Stomach (tissue), 9 donors: Measurements from ENCODE around the gene WLS. TPM values are rescaled to one million over a fixed set of nuclear protein-coding genes. Genes with fewer than 3 reads are reported as not detected.

Source experiments
- DNase-seq, 2 donors: peaks; one replicate each; pipeline versions ENCODE4 v3.0.0 to v3.0.0-alpha.2; 2013 to 2019
- H3K27ac ChIP-seq, 5 donors: fragments of 200-600 bp in 4 of 5; sonication (generic) in 4 of 5; one replicate each; pipeline ENCODE4 v1.5.1; 2013 to 2019; ENCODE audit warnings: mild to moderate bottlenecking in 1 of 5, moderate library complexity in 1 of 5
- H3K27me3 ChIP-seq, 3 donors: fragments of 200-600 bp; sonication (generic); one replicate each; pipeline ENCODE4 v1.5.1; 2017 to 2019; ENCODE audit warnings: mixed run types in 1 of 3
- H3K36me3 ChIP-seq, 4 donors: fragments of 200-600 bp; sonication (generic); 1 replicate in 3 of 4; 2 replicates in 1 of 4; pipeline ENCODE4 v1.5.1; 2016 to 2019
- H3K4me1 ChIP-seq, 4 donors: fragments of 200-600 bp; sonication (generic); one replicate each; pipeline ENCODE4 v1.5.1; 2016 to 2019
- H3K4me3 ChIP-seq, 4 donors: fragments of 200-600 bp; sonication (generic) in 3 of 4; one replicate each; pipeline ENCODE4 v1.5.1; 2016 to 2019; ENCODE audit warnings: mild to moderate bottlenecking in 1 of 4
- H3K9me3 ChIP-seq, 4 donors: fragments of 200-600 bp; sonication (generic); one replicate each; pipeline ENCODE4 v1.5.1; 2016 to 2019
- EP300 ChIP-seq: sonication (generic); formaldehyde crosslinking; IDR thresholded peaks from one replicate; pipeline ENCODE4 v1.6.1; 2017; ENCODE audit warnings: antibody characterized with exemption
- POLR2A ChIP-seq, 4 donors: fragments of 450-650 bp; IDR thresholded peaks; one replicate each; pipeline ENCODE4 v1.6.1; 2016; ENCODE audit warnings: antibody characterized with exemption in 4 of 4, control low read depth in 2 of 4, mild to moderate bottlenecking in 1 of 4, moderate library complexity in 1 of 4
- POLR2AphosphoS5 ChIP-seq, 3 donors: sonication (generic); formaldehyde crosslinking; IDR thresholded peaks; one replicate each; pipeline ENCODE4 v1.6.1; 2016; ENCODE audit warnings: antibody characterized with exemption in 3 of 3
- WGBS, 5 donors: extraction: QIAGEN DNeasy Blood & Tissue Kit in 3 of 5; methylation state at CpG; one replicate each; pipeline versions ENCODE4 v1.1.5 to v1.1.7; 2013 to 2018; 5-methylcytosine and 5-hydroxymethylcytosine counted together
- intact Hi-C: fragments of 100-400 bp; cut with DNase I; formaldehyde crosslinking; loops from one replicate; pipeline ENCODE4 v1.15.1; 2023; ENCODE audit warnings: low total_unique reads
- polyA plus RNA-seq, 3 donors: library from polyadenylated mRNA; stranded (reverse); fragments of 200-250 nt; gene quantifications; one replicate each; pipeline ENCODE4 v1.2.3, GENCODE V29; 2013
- total RNA-seq, 5 donors: library from RNA; depleted of rRNA; stranded (reverse); fragments of >200 nt; gene quantifications; one replicate each; pipeline versions ENCODE4 v1.1.0 to v1.2.3, GENCODE V29; 2014 to 2016
- TF ChIP-seq, protein P1 (sequence below), 7 experiments: fragments of 450-650 bp in 4 of 7; fragments of 200-600 bp in 3 of 7; sonication (generic) in 3 of 7; IDR thresholded peaks; one replicate each; pipeline ENCODE4 v1.5.1; 2016 to 2019; ENCODE audit warnings: antibody characterized with exemption in 7 of 7, control low read depth in 2 of 7, mild to moderate bottlenecking in 1 of 7
- donor health status: healthy with polysubstance abuse.
- donor health status: Bipolar disorder and iron deficiency.
- donor health status: healthy.

WLS gene
- total and polyA plus RNA-seq, 8 donors: 17.9 to 194 (median 66.8) TPM

- Histone ChIP-seq H3K9me3 (no peaks in the 10 kb centered on the region), H3K4me3 (no peak overlapping the region), H3K27ac (peak overlapping the region in 1 of 5 donors; percentile 23), H3K4me1 (peaks cover 13 to 86% (median 60%) of the 10 kb centered on the region in 4 donors), H3K27me3 (no peaks in the 10 kb centered on the region), H3K36me3 (no peaks in the 10 kb centered on the region)
- intact Hi-C loops: no loop called here
- TF ChIP-seq POLR2A (IDR thresholded peaks at IDR 0.05) (no peak), EP300 (no peak), POLR2AphosphoS5 (IDR thresholded peaks at IDR 0.05) (no peak)
- TF ChIP-seq, protein P1, sequence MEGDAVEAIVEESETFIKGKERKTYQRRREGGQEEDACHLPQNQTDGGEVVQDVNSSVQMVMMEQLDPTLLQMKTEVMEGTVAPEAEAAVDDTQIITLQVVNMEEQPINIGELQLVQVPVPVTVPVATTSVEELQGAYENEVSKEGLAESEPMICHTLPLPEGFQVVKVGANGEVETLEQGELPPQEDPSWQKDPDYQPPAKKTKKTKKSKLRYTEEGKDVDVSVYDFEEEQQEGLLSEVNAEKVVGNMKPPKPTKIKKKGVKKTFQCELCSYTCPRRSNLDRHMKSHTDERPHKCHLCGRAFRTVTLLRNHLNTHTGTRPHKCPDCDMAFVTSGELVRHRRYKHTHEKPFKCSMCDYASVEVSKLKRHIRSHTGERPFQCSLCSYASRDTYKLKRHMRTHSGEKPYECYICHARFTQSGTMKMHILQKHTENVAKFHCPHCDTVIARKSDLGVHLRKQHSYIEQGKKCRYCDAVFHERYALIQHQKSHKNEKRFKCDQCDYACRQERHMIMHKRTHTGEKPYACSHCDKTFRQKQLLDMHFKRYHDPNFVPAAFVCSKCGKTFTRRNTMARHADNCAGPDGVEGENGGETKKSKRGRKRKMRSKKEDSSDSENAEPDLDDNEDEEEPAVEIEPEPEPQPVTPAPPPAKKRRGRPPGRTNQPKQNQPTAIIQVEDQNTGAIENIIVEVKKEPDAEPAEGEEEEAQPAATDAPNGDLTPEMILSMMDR (IDR thresholded peaks at IDR 0.05): no peak
- WGBS, 5 donors: 70 to 86% (median 76%) methylated on average over 2 of the region's 2 CpGs
- DNase-seq: no peak
Observed at GRCh38 chr1:68210829-68211228, 21.5 kb downstream of the WLS start.

DNA sequence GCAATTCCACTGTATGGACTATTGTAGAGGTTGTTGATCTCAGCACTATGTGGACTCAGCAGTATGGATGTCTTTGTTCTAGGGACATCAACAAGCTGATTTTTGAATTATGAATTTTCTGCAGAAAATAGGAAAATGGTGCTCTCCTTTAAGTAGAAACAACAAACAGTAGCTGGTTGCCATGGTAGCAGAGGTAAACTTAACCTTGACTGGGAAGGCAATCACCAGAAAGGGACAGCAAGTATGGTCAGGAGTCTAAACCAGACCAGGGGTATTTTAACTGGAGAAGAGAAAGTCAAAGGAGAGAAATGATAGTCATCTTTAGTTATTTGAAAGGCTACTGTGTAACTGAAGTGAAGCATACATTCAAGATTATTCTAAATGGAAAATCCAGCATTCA is 22.3 kb downstream of the WLS start:
- DNase-seq: no peak
- peaks cover 13 to 86% (median 59%) of the 10 kb centered on the region in 4 donors for H3K4me1 ChIP-seq
- H3K27ac ChIP-seq: peak overlapping the region in 1 of 5 donors; percentile 23
- TF ChIP-seq, protein P1 (IDR thresholded peaks at IDR 0.05): no peak
- TF ChIP-seq POLR2A (IDR thresholded peaks at IDR 0.05) (no peak), POLR2AphosphoS5 (IDR thresholded peaks at IDR 0.05) (no peak), EP300 (no peak)
- no peak overlapping the region for H3K4me3 ChIP-seq
- no peaks in the 10 kb centered on the region for H3K36me3 ChIP-seq
- H3K9me3 ChIP-seq: no peaks in the 10 kb centered on the region
- H3K27me3 ChIP-seq: no peaks in the 10 kb centered on the region
- intact Hi-C loops: no loop called here

DNA sequence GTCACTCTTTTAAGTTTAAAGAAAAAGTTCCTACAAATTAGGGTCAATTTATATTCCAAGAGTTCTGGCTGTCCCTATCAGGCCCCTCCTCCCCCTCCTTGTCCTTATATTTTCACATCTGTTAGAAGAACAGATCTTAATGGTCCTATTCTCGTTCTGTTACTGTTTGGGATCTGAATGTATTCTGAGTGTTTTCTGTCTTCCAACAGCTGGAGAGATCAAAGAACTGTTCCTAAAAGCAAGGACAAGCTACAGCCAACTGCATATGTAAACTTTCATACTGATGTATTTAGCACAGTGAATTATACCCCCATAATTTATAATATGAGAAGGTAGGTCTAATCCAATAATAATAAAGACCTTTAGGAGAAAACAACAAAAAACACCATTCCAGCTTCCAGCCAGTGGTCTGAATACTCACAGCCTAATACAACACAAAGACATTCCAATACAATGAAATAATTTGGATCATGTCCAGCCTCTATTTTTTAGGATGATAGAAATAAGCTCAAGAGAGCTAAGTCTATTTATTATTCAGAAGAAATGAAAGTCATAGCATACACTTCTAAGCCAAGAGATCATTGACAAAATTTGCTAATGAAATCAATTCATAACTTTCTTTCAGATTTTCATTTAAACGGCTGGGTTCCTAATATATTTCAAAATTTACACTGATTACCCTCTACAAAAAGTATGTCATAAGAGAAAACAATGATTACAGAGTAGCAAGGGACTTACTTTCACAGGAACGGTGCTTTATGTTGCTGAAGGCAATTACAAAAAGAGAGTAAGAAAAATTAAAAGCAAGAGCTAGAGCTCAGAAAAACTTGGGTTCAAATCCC is 25.3 kb downstream of the WLS start:
- peak in 1 of 2 donors; percentile 64 for DNase-seq
- 39 to 54% (median 46%) methylated on average over 3 of the region's 3 CpGs for WGBS, 5 donors
- peak overlapping the region in 4 of 5 donors; percentile 9 to 63 (median 48) for H3K27ac ChIP-seq
- TF ChIP-seq POLR2A (IDR thresholded peaks at IDR 0.05): no peak
- TF ChIP-seq POLR2AphosphoS5 (IDR thresholded peaks at IDR 0.05): no peak
- no peak for TF ChIP-seq EP300
- TF ChIP-seq, protein P1 (IDR thresholded peaks at IDR 0.05): no peak
- peaks cover 7 to 89% (median 56%) of the 10 kb centered on the region in 4 donors for H3K4me1 ChIP-seq
- H3K27me3 ChIP-seq: no peaks in the 10 kb centered on the region
- no peaks in the 10 kb centered on the region for H3K9me3 ChIP-seq
- H3K36me3 ChIP-seq: no peaks in the 10 kb centered on the region
- no peak overlapping the region for H3K4me3 ChIP-seq
- intact Hi-C loops: no loop called here

GRCh38 chr1:68205794-68206358 is 26.4 kb downstream of the WLS start:
- peak overlapping the region in 3 of 5 donors; percentile 41 to 63 (median 55) for H3K27ac ChIP-seq

More at GRCh38 chr1:68205794-68206358, 26.4 kb downstream of the WLS start:
- no peaks in the 10 kb centered on the region for H3K36me3 ChIP-seq
- no peak for DNase-seq
- TF ChIP-seq, protein P1 (IDR thresholded peaks at IDR 0.05): no peak
- TF ChIP-seq POLR2AphosphoS5 (IDR thresholded peaks at IDR 0.05) (no peak), EP300 (no peak), POLR2A (IDR thresholded peaks at IDR 0.05) (no peak)
- WGBS, 5 donors: 68 to 81% (median 70%) methylated on average over 3 of the region's 3 CpGs
- no peaks in the 10 kb centered on the region for H3K9me3 ChIP-seq
- no peak overlapping the region for H3K4me3 ChIP-seq
- H3K4me1 ChIP-seq: peaks cover 7 to 94% (median 63%) of the 10 kb centered on the region in 4 donors
- no peaks in the 10 kb centered on the region for H3K27me3 ChIP-seq
- intact Hi-C loops: no loop called here
